HG03039 (cell line): Measurements from ENCODE around the gene NIPAL3.
"Not testable (repeated sequence)": the region's sequence is repeated elsewhere in the genome, so short reads cannot be mapped to it uniquely, and the experiment has no call there.

ENCODE experiments used
- ATAC-seq: cut with Tn5 transposase; IDR thresholded peaks from one replicate; pipeline ENCODE4 v1.9.1; 2021; ENCODE audit warnings: mild to moderate bottlenecking, moderate library complexity; ENCODE audit not compliant: unreplicated experiment

Gene NIPAL3

DNA sequence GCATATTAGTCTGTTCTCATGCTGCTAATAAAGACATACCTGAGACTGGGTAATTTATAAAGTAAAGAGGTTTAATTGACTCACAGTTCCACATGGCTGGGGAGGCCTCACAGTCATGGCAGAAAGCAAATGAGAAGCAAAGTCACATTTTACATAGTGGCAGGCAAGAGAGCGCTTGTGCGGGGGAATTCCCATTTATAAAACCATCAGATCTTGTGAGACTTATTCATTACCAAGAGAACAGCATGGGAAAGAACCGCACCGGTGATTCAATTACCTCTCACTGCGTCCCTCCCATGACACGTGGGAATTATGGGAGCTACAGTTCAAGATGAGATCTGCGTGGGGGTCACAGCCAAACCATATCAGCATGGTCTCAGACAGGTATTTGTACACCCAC is 72.6 kb downstream of the NIPAL3 start:
- not testable (repeated sequence) for ATAC-seq

GRCh38 chr1:24489674-24490073 is 74.1 kb downstream of the NIPAL3 start:
- ATAC-seq = no peak

DNA sequence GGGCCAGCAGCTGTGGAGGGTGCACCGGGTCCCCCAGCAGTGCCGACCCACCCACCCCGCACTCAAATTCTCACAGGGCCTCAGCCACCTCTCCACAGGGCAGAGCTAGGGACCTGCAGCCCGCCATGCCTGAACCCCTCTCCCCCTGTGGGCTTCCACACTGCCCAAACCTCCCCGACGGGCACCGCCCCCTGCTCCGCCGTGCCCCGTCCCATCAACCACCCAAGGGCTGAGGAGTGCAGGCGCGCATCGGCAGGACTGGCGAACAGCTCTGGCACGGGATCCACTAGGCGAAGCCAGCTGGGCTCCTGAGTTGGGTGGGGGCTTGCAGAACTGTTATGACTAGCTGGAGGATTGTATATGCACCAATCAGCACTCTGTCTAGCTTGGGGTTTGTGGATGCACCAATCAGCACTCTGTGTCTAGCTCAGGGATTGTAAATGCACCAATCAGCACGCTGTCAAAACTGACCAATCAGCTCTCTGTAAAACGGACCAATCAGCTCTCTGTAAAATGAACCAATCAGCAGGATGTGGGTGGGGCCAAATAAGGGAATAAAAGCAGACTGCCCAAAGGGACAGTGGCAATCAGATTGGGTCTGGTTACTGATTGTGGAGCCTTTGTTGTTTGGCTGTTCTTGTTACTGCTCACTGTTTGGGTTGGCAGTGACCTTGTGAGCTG is 74.6 kb downstream of the NIPAL3 start:
- no peak for ATAC-seq

DNA sequence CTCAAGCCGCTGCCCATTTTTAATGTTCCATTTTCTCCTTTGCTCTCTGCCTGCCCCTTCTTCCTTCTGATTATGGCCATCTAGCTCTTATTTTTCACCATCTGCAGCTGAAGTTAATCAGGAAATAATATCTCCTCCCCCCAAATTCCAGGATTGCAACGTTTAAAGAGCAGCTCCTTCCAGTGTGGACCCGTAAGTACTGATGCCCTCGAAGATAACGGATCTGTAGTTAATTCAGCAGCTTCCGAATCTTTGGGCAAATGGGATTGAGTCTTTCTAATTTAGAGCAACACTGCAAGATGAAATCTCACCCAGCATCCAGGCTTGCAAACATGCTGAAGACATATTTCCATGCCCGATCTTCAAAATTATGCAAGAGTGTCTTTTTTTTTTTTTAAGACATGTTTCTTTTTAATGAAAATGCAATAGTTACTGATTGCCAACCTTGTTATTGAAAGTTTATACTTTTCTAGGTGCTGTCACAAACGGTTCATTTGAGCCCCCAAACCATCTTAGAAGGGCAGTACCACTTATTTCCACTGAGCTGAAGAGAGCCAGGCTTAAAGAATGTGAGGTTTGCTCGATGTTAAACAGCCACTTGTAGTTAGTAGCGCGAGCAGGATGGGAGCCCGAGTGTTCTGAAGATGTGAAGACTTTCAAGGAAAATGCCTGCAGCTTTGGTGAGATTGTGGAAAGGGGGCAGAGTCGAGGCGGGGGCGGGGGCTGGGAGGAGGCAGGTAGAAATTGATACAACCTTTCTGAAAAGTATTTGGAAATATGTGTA is 76.2 kb downstream of the NIPAL3 start:
- ATAC-seq = no peak

GRCh38 chr1:24492935-24493334 is 77.3 kb downstream of the NIPAL3 start:
- ATAC-seq = not testable (repeated sequence)

- no peak for ATAC-seq
These were observed 78.2 kb downstream of the NIPAL3 start for GRCh38 chr1:24493785-24494184.

- no peak for ATAC-seq
These were observed 83.0 kb downstream of the NIPAL3 start for GRCh38 chr1:24498589-24498988.

GRCh38 chr1:24500448-24501048 is 84.9 kb downstream of the NIPAL3 start:
- ATAC-seq = no peak

DNA sequence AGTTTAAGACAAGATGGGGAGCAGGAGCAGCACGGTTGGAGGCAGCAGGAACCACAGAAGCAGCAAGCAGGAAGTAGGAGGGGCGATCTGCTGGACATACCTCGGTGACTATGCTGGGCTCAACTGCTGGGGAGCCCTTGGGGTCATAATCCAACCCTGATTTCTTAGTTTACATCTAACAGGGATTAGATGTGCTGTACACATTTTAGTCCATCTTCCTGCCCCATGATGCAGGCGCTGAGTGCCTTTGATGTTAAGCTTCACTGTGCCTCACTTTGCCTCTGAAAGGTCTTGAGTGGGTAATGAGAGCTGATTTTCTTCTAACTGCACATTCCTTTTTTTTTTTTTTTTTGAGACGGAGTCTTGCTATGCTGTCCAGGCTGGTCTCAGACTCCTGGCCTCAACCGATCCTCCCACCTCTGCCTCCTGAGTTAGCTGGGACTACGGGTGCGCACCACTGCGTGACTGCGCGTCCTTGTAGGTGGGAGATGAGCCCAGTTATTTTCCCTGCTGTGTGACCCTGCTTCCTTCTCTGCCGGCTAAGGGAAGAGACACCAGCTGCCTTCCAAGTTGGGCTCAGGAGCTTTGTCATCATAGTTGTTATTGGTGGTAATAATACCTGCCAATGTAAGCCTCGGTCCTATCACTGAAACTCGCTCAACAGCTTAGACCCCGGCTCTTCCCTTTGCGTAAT is 85.9 kb downstream of the NIPAL3 start:
- no peak for ATAC-seq

DNA sequence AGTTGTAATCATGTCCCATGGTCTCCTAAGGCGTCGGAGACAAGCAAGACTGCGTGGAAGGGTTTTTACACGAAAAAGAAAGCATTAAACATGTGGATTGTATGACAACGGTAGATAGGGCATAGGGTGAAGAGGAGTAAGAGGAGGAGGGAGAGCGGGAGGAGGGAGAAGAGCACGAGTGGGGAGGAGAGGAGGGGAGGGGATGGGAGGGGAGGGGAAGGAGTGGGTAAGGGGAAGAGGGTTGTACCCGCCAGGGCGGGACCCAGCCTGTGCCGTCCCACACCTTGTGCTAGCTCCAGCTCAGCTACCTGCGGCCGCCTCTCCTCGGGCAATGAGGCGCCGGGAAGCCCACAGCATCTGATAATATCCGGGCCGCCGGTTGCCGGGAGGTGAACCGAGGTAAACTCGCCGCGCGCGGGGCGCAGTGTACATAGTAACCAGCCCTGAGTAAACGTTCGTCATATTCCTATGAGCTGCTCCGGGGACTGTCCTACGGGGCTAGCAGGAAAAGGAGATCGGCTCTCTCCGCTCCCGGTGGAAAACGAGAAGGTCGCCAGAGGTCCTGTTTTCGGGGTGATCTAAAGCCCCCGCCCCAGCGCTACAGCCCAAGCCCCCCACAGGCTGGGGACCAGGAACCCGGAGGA is 86.6 kb downstream of the NIPAL3 start:
- peak; percentile 23 for ATAC-seq

GRCh38 chr1:24502709-24503058 is 87.1 kb downstream of the NIPAL3 start, which contains the start of gene RCAN3:
RCAN3 (plus strand) TSS chr1:24502836; CDS start chr1:24514373, 11,537 bp downstream.
- ATAC-seq = peak; percentile 65

DNA sequence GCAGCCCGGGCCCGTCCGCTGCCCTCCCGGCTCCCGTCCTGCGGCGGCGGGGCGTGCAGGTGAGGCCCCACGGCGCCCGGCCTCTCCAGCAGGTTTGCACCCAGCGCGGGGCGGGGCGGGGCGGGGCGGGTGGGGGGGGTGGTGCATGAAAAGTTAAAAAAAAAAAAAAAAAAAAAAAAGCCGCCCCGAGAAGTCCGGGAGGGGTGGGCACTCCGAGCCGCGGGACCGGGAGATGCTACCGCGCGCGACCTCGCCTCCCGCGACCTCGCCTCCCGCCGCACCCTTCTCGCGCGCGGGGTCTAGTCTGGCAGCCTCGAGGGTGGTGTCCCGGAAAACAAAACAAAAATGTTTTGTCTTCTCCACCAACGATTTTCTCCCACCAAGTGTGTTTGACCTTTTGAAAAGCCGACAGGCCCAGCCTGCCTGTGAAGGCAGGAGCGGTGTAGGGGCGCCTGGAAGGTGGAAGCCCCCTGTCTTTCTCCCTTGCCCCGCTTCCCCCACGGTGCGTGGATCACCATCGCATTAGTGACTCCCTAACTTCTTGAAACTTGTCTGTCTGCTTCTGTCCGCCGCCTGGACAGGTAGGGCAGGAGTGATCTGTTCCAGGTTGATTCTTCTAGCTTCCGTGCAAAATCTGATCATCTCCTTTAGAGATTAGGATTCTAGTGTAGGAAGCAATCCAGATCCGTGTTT is 87.6 kb downstream of the NIPAL3 start:
- ATAC-seq = no peak

DNA sequence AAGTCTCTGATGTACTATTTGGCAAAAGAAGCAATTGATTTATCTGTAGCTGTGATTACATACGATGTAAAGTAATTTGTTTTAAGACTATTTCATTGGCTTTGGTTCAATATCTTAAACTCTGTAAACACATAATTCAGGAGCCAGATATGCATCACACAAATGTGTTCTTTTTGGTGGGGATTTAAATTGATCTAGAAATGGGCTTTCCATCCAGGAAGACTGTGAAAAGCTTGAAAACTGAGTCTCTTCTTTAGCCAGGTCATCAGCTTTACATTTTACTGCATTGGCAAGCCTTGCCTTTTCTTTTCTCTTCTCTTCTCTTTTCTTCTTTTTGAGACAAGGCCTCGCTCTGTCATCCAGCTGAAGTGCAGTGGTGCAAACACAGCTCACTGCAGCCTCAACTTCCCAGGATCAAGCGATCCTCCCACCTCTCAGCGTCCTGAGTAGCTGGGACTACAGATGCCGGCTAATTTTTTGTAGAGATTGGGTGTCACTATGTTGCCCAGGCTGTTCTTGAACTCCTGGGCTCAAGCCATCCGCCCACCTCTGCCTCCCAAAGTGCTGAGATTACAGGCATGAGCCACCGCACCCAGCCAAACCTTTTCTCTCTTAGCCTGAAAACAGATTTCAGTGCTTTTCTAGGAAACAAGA is 88.4 kb downstream of the NIPAL3 start:
- ATAC-seq = no peak

DNA sequence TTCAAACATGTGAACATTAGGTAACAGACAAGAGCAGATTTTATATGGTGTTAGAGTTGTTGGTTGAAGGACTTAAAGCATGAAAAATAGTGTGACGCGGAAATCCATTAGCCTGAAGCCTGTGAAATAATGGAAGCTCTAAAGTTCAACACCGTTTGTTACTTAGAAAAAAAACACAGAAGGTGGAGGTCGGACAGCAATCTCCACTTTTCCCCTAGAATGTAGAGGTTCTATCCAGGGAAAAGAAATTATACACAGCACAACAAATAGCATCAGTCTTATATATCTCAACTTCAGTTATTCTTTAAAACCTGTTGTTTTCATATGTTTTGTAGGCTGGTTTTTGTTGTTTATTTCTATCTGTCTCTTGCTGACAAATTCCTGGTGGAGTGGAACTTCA is 89.0 kb downstream of the NIPAL3 start:
- ATAC-seq = no peak

- ATAC-seq = no peak
These were observed 90.2 kb downstream of the NIPAL3 start for GRCh38 chr1:24505816-24506215.

DNA sequence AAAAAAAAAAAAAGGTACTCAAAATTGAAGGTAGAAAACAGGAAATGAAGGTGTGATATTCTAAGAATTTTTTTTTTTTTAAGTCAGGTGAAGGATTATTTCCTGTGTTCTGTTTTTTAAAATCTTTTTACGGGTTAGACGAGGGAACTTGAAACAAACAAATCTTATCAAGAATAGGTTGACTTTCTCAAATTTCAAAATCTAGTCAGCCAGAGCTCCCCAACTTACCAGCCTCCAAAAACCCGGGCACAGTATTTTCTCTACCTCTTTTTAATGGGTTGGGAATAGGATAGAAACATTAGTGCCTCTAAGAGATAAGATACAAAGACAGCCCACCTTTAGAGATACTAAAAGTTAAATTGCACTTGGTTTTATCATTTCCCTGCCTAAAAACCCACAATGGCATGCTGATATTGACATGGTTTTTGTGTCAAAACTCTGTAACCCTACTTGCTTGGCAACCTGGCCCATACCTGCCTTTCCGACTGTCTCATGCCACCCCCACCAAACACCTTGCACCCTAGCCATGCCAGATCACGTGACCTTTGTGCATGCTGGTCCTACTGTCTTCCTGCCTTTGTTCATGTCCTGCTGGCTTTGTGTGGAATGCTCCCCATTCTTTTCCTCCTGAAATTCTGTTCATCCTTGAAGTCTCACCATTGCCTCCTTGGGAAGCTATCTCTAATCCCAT is 91.2 kb downstream of the NIPAL3 start:
- no peak for ATAC-seq

GRCh38 chr1:24507405-24507804 is 91.8 kb downstream of the NIPAL3 start:
- no peak for ATAC-seq

- ATAC-seq = no peak
These were observed 93.3 kb downstream of the NIPAL3 start for GRCh38 chr1:24508911-24509310.

GRCh38 chr1:24513706-24514105 is 98.1 kb downstream of the NIPAL3 start:
- no peak for ATAC-seq
